ENCODE measurements around the gene P2RY14. TPM values are rescaled to one million over a fixed set of nuclear protein-coding genes. Genes with fewer than 3 reads are reported as not detected.

The P2RY14 gene
- total RNA-seq, 1 donor from 2014 or later: not detected

DNA sequence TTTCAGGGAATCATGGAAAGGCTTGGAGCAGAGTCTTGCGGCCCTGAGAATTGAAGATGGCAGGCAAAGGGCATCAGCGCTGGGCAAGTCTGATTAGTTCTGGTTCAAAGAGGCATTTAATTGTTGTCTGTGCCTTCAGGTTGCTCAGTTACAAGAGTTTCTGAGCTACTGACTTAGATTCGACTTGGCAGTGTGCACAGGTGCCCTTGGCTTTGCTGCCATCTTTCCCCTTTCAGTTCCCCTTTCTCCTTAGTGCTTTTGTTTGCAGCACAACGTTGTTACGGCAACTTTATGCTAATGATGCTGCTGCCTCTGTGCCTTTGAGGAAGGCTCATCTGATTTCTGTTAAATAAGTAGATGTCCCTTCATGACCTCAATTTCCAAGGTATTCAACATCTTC is 12.5 kb downstream of the P2RY14 start:
- Mint-ChIP-seq H3K36me3 (ENCODE audit: low read depth) (no peaks in the 10 kb centered on the region), H3K9me3 (ENCODE audit: low read depth) (no peaks in the 10 kb centered on the region), H3K27ac (ENCODE audit: unreplicated experiment) (no peak overlapping the region), H3K27me3 (ENCODE audit: low read depth) (no peaks in the 10 kb centered on the region), H3K4me1 (ENCODE audit: low read depth) (peaks cover 5% of the 10 kb centered on the region), H3K4me3 (ENCODE audit: unreplicated experiment) (no peak overlapping the region)
- TF ChIP-seq, protein P1, sequence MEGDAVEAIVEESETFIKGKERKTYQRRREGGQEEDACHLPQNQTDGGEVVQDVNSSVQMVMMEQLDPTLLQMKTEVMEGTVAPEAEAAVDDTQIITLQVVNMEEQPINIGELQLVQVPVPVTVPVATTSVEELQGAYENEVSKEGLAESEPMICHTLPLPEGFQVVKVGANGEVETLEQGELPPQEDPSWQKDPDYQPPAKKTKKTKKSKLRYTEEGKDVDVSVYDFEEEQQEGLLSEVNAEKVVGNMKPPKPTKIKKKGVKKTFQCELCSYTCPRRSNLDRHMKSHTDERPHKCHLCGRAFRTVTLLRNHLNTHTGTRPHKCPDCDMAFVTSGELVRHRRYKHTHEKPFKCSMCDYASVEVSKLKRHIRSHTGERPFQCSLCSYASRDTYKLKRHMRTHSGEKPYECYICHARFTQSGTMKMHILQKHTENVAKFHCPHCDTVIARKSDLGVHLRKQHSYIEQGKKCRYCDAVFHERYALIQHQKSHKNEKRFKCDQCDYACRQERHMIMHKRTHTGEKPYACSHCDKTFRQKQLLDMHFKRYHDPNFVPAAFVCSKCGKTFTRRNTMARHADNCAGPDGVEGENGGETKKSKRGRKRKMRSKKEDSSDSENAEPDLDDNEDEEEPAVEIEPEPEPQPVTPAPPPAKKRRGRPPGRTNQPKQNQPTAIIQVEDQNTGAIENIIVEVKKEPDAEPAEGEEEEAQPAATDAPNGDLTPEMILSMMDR (IDR thresholded peaks at IDR 0.05): no peak
- no peak for DNase-seq (ENCODE audit: low spot score)

DNA sequence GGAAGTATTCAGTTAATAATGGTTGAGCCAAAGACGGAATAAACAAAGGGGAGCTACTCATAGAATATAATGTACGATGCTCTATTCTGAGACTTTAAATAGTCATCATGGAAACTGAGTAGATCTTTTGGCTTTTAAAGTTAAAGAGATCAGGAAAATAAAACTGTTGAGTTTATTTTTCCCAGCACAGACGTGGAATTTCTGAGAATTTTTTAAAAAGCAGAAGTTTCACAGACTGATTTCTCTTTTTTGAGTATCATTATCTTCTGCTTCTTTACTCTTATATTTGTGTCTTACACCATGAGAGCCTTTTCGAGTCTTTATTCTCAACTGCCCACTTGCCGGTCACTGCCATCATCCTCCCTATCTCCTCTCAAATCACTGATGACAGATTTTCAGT is 13.2 kb downstream of the P2RY14 start:
- Mint-ChIP-seq H3K27ac (ENCODE audit: unreplicated experiment) (no peak overlapping the region), H3K9me3 (ENCODE audit: low read depth) (no peaks in the 10 kb centered on the region), H3K27me3 (ENCODE audit: low read depth) (no peaks in the 10 kb centered on the region), H3K36me3 (ENCODE audit: low read depth) (no peaks in the 10 kb centered on the region), H3K4me1 (ENCODE audit: low read depth) (peaks cover 5% of the 10 kb centered on the region), H3K4me3 (ENCODE audit: unreplicated experiment) (no peak overlapping the region)
- DNase-seq (ENCODE audit: low spot score): no peak
- TF ChIP-seq, protein P1 (IDR thresholded peaks at IDR 0.05): no peak

DNA sequence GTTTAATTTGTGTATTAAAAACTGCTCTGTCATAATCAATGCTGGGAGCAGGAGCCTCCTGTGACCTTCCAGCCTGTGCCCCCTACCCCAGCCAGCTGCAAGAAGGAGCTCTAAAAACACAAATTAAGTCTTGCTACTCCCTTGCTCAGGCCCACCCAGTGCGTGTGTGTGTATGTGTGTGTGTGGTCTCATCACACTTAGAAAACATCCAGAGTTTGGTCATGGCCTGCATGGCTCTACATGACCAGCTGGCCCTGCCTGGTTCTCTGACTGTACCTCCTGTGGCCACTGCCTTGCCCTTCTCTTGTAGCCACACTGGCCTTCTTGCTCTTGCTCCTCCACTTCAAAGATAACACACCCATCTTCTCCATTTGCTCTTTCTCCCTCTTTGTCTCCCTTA is 13.7 kb downstream of the P2RY14 start:
- Mint-ChIP-seq H3K4me1 (ENCODE audit: low read depth) (peaks cover under 1% of the 10 kb centered on the region), H3K27ac (ENCODE audit: unreplicated experiment) (no peak overlapping the region), H3K9me3 (ENCODE audit: low read depth) (no peaks in the 10 kb centered on the region), H3K27me3 (ENCODE audit: low read depth) (no peaks in the 10 kb centered on the region), H3K36me3 (ENCODE audit: low read depth) (no peaks in the 10 kb centered on the region), H3K4me3 (ENCODE audit: unreplicated experiment) (no peak overlapping the region)
- DNase-seq (ENCODE audit: low spot score): no peak
- TF ChIP-seq, protein P1 (IDR thresholded peaks at IDR 0.05): no peak

DNA sequence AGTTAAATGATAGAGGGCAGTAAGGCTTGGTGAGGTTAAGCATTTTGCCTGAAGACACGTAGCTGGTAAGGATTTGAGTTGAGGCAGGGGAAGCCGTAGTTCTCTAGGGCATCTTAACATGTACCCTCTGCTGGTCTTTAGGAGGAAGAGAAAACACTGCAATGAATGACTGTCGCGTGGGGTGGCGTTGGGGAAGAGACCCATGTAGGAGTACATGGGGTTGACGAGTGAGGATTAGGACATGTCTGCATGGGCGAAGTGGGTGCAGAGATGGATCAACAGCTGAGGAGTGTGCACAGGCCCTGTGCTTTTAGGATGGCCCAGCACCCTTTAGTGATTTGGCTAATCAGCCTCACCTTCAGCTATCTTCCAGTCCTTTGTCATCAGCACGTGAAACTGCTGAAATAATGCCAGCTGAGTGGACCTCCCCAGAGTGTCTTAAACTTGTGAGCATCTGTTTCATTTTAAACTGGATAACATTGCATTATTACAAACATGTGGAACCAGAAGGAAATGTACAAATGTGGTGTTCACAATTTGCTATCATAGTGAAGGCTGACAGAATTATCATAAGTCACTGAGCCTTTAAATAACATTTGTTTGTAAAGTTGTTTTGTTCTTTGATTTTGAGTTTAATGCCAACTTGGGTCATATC is 15.3 kb downstream of the P2RY14 start:
- Mint-ChIP-seq H3K27me3 (ENCODE audit: low read depth) (no peaks in the 10 kb centered on the region), H3K27ac (ENCODE audit: unreplicated experiment) (no peak overlapping the region), H3K4me1 (ENCODE audit: low read depth) (no peaks in the 10 kb centered on the region), H3K36me3 (ENCODE audit: low read depth) (no peaks in the 10 kb centered on the region), H3K9me3 (ENCODE audit: low read depth) (no peaks in the 10 kb centered on the region), H3K4me3 (ENCODE audit: unreplicated experiment) (no peak overlapping the region)
- DNase-seq (ENCODE audit: low spot score): no peak
- TF ChIP-seq, protein P1 (IDR thresholded peaks at IDR 0.05): no peak

DNA sequence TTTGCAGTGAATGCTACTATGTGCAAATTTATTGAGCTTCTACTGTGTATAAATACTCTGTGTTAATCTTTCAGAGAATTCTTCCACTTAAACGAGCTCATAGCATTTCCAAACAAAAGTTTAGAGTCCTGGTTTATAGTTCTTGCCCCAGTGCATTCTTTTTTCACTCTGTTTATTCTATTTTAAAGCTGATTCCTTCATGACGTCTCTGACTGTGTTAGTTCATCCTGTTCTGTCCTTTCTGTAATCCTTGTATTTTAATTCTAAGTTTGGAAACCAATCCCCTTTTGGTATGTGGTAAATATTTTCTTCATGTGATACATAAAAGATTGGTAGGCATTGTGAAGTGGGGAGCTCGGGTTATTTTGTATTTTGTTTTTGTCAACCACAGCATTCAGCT is 18.7 kb downstream of the P2RY14 start:
- Mint-ChIP-seq H3K36me3 (ENCODE audit: low read depth) (no peaks in the 10 kb centered on the region), H3K27me3 (ENCODE audit: low read depth) (no peaks in the 10 kb centered on the region), H3K4me3 (ENCODE audit: unreplicated experiment) (no peak overlapping the region), H3K9me3 (ENCODE audit: low read depth) (no peaks in the 10 kb centered on the region), H3K4me1 (ENCODE audit: low read depth) (peaks cover 15% of the 10 kb centered on the region), H3K27ac (ENCODE audit: unreplicated experiment) (no peak overlapping the region)
- TF ChIP-seq, protein P1 (IDR thresholded peaks at IDR 0.05): no peak
- DNase-seq (ENCODE audit: low spot score): no peak

Measured in chondrocyte (in vitro differentiated cells).